Amygdala (tissue), 56 donors: Measurements from ENCODE around the gene TEX261.
A peak's percentile ranks its signal among the peaks of the same experiment; 100 is the strongest.

ENCODE experiments used
- DNase-seq, 56 donors: peaks; one replicate each; lab custom pipeline; 2025; lab: John Stamatoyannopoulos, UW

TEX261 gene

GRCh38 chr2:70983506-70984227 lies 11.0 kb downstream of the TEX261 start:
- no peak for DNase-seq

GRCh38 chr2:70982971-70983370 lies 11.7 kb downstream of the TEX261 start:
- no peak for DNase-seq

GRCh38 chr2:70981866-70982810 lies 12.5 kb downstream of the TEX261 start:
- DNase-seq, result no peak

GRCh38 chr2:70981421-70981820 lies 13.3 kb downstream of the TEX261 start:
- no peak for DNase-seq

- no peak for DNase-seq
Measured at GRCh38 chr2:70979626-70980025, 15.0 kb downstream of the TEX261 start.

- DNase-seq, result no peak
Measured at GRCh38 chr2:70979180-70979488, 15.5 kb downstream of the TEX261 start.

GRCh38 chr2:70978341-70979179 lies 16.1 kb downstream of the TEX261 start, which contains the start of gene ANKRD53:
ANKRD53 (plus strand) TSS chr2:70978630; CDS start chr2:70978646, 16 bp downstream.
- DNase-seq, result peak in 4 of 56 donors; percentile 16 to 61 (median 30)

GRCh38 chr2:70977605-70978205 lies 17.0 kb downstream of the TEX261 start:
- peak in 1 of 56 donors; percentile 1 for DNase-seq

- no peak for DNase-seq
Measured at GRCh38 chr2:70975237-70975636, 19.4 kb downstream of the TEX261 start.

- no peak for DNase-seq
Measured at GRCh38 chr2:70974592-70974991, 20.1 kb downstream of the TEX261 start.

- no peak for DNase-seq
Measured at GRCh38 chr2:70967189-70967588, 27.5 kb downstream of the TEX261 start.

- DNase-seq, result no peak
Measured at GRCh38 chr2:70966681-70967080, 28.0 kb downstream of the TEX261 start.

GRCh38 chr2:70965506-70965905 lies 29.2 kb downstream of the TEX261 start:
- DNase-seq, result no peak

- DNase-seq, result peak in 31 of 56 donors; percentile 10 to 81 (median 39)
Measured at GRCh38 chr2:70964596-70965386, 29.9 kb downstream of the TEX261 start.

- no peak for DNase-seq
Measured at GRCh38 chr2:70964133-70964532, 30.5 kb downstream of the TEX261 start.

GRCh38 chr2:70962885-70963878 lies 31.5 kb downstream of the TEX261 start:
- DNase-seq, result no peak

- DNase-seq, result no peak
Measured at GRCh38 chr2:70962211-70962884, 32.3 kb downstream of the TEX261 start.

GRCh38 chr2:70961648-70961994 lies 33.1 kb downstream of the TEX261 start:
- no peak for DNase-seq
